DND-41 (cell line): ENCODE data around the gene SLC1A6.

Source experiments
- EZH2 ChIP-seq: IDR thresholded peaks from 3 replicates; pipeline ENCODE4 v1.6.1; 2012; ENCODE audit warnings: borderline replicate concordance, low read depth, mild to moderate bottlenecking, moderate library complexity, low read length, inconsistent platforms; ENCODE audit not compliant: severe bottlenecking
- TF ChIP-seq, protein P1 (sequence below): IDR thresholded peaks from 2 replicates; pipeline ENCODE4 v1.5.1; 2012; ENCODE audit warnings: borderline replicate concordance, low read length, moderate library complexity, mild to moderate bottlenecking; ENCODE audit not compliant: poor library complexity, severe bottlenecking; ENCODE audit errors: extremely low read depth

DNA sequence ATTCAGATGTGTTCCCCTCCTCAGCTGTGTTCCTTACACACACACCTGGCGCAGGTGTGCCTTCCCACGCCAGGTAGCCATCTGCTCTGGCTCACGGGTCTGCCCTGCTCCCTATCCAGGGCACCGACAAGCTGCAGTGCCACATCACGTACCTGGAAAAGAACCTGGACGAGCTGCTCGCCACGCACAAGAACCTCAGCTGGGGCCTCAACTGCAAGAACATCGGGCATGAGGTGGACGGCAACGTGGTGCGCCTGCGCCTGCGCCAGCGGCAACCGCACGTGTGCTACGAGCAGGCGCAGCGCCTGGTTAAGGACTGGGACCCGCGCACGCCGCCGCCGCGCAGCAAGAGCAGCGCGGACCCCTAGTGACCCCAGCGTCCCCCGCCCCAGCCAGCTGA, 43.1 kb upstream of the SLC1A6 start:
- TF ChIP-seq, protein P1, sequence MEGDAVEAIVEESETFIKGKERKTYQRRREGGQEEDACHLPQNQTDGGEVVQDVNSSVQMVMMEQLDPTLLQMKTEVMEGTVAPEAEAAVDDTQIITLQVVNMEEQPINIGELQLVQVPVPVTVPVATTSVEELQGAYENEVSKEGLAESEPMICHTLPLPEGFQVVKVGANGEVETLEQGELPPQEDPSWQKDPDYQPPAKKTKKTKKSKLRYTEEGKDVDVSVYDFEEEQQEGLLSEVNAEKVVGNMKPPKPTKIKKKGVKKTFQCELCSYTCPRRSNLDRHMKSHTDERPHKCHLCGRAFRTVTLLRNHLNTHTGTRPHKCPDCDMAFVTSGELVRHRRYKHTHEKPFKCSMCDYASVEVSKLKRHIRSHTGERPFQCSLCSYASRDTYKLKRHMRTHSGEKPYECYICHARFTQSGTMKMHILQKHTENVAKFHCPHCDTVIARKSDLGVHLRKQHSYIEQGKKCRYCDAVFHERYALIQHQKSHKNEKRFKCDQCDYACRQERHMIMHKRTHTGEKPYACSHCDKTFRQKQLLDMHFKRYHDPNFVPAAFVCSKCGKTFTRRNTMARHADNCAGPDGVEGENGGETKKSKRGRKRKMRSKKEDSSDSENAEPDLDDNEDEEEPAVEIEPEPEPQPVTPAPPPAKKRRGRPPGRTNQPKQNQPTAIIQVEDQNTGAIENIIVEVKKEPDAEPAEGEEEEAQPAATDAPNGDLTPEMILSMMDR, result no peak
- TF ChIP-seq EZH2, result no peak
